WTC11 (cell line): ENCODE data around the gene RAX2. TPM values are rescaled to one million over a fixed set of nuclear protein-coding genes. Genes with fewer than 3 reads are reported as not detected.

Experiments
- ATAC-seq: fragments of 200-7000 bp; cut with Tn5 transposase; 2 replicates; pipeline ENCODE4 v1.10.0; 2021; ENCODE audit warnings: mild to moderate bottlenecking, moderate library complexity
- CTCF ChIA-PET: fragments of 300-600 bp; sonication (Branson Sonifier 250); formaldehyde crosslinking; loops from one replicate; lab custom pipeline; 2021; ENCODE audit warnings: antibody characterized with exemption; lab: Charles Lee
- POLR2A ChIA-PET: fragments of 350-600 bp; sonication (Branson Sonifier 250); formaldehyde crosslinking; loops from one replicate; lab custom pipeline; 2021; ENCODE audit warnings: antibody characterized with exemption; lab: Charles Lee
- DNase-seq: peaks from one replicate; pipeline ENCODE4 v3.0.0; 2021; ENCODE audit warnings: low spot score
- H3K27ac Mint-ChIP-seq: 2 replicates; pipeline ENCODE4 v1.8.0; 2021; ENCODE audit warnings: mixed read lengths
- H3K27me3 Mint-ChIP-seq: 2 replicates; pipeline ENCODE4 v1.8.0; 2021; ENCODE audit warnings: low read depth, mild to moderate bottlenecking, moderate library complexity, mixed read lengths
- H3K36me3 Mint-ChIP-seq: 2 replicates; pipeline ENCODE4 v1.8.0; 2021; ENCODE audit warnings: mixed read lengths
- H3K4me1 Mint-ChIP-seq: 2 replicates; pipeline ENCODE4 v1.8.0; 2022; ENCODE audit warnings: mixed read lengths
- H3K4me3 Mint-ChIP-seq: 2 replicates; pipeline ENCODE4 v1.8.0; 2021; ENCODE audit warnings: mild to moderate bottlenecking, moderate library complexity, mixed read lengths
- H3K9me3 Mint-ChIP-seq: 2 replicates; pipeline ENCODE4 v1.8.0; 2021; ENCODE audit warnings: mixed read lengths
- AFF4 ChIP-seq: sonication (generic); formaldehyde crosslinking; IDR thresholded peaks from 2 replicates; pipeline ENCODE4 v1.8.1; 2023; ENCODE audit warnings: mild to moderate bottlenecking, missing genetic modification reagents, borderline replicate concordance
- AR ChIP-seq: fragments of 250-450 bp; sonication (Bioruptor Pico); IDR thresholded peaks from 2 replicates; pipeline ENCODE4 v1.9.0; 2021; ENCODE audit warnings: mild to moderate bottlenecking
- ATF2 ChIP-seq: sonication (generic); formaldehyde crosslinking; IDR thresholded peaks from 2 replicates; pipeline ENCODE4 v1.8.1; 2022; ENCODE audit warnings: low read depth, missing genetic modification reagents, borderline replicate concordance
- CDX4 ChIP-seq: fragments of 250-450 bp; sonication (Bioruptor Pico); IDR thresholded peaks from 2 replicates; pipeline ENCODE4 v1.9.0; 2021; ENCODE audit warnings: moderate library complexity, mild to moderate bottlenecking, inconsistent platforms, borderline replicate concordance
- EMX1 ChIP-seq: fragments of 250-450 bp; sonication (Bioruptor Pico); IDR thresholded peaks from 2 replicates; pipeline ENCODE4 v1.8.0; 2021; ENCODE audit warnings: mild to moderate bottlenecking
- ETV6 ChIP-seq: sonication (generic); formaldehyde crosslinking; IDR thresholded peaks from 2 replicates; pipeline ENCODE4 v1.8.1; 2022; ENCODE audit warnings: mild to moderate bottlenecking, missing genetic modification reagents
- FOXP1 ChIP-seq: sonication (generic); formaldehyde crosslinking; IDR thresholded peaks from 2 replicates; pipeline ENCODE4 v1.8.0; 2022; ENCODE audit warnings: missing genetic modification reagents, mild to moderate bottlenecking, moderate library complexity, borderline replicate concordance
- GTF2I ChIP-seq: fragments of 250-450 bp; sonication (Bioruptor Pico); conservative IDR thresholded peaks from 2 replicates; pipeline ENCODE4 v1.4.0; 2021; ENCODE audit warnings: mild to moderate bottlenecking
- HMGA2 ChIP-seq: fragments of 250-450 bp; sonication (Bioruptor Pico); IDR thresholded peaks from 2 replicates; pipeline ENCODE4 v1.4.0; 2021; ENCODE audit warnings: mild to moderate bottlenecking, moderate library complexity
- JUN ChIP-seq: sonication (generic); formaldehyde crosslinking; IDR thresholded peaks from 2 replicates; pipeline ENCODE4 v1.8.0; 2023; ENCODE audit warnings: mild to moderate bottlenecking, missing genetic modification reagents
- KAT7 ChIP-seq: sonication (generic); formaldehyde crosslinking; IDR thresholded peaks from 2 replicates; pipeline ENCODE4 v1.8.1; 2023; ENCODE audit warnings: missing genetic modification reagents, mild to moderate bottlenecking, borderline replicate concordance
- NFYB ChIP-seq: sonication (generic); formaldehyde crosslinking; conservative IDR thresholded peaks from 2 replicates; pipeline ENCODE4 v1.8.0; 2022; ENCODE audit warnings: low read depth, missing genetic modification reagents
- NR3C1 ChIP-seq: sonication (generic); formaldehyde crosslinking; conservative IDR thresholded peaks from 2 replicates; pipeline ENCODE4 v1.8.1; 2023; ENCODE audit warnings: low read depth, mild to moderate bottlenecking, missing genetic modification reagents
- ZNF281 ChIP-seq: sonication (generic); formaldehyde crosslinking; IDR thresholded peaks from 2 replicates; pipeline ENCODE4 v1.8.0; 2023; ENCODE audit warnings: mild to moderate bottlenecking, missing genetic modification reagents
- ZNF396 ChIP-seq: fragments of 250-450 bp; sonication (Bioruptor Pico); IDR thresholded peaks from 2 replicates; pipeline ENCODE4 v1.8.0; 2021; ENCODE audit warnings: mild to moderate bottlenecking, moderate library complexity, borderline replicate concordance
- ZNF671 ChIP-seq: fragments of 250-450 bp; sonication (Bioruptor Pico); IDR thresholded peaks from 2 replicates; pipeline ENCODE4 v1.8.0; 2021; ENCODE audit warnings: mild to moderate bottlenecking
- total RNA-seq: library from RNA; stranded (reverse); gene quantifications from 3 replicates; pipeline ENCODE4 v1.2.3, GENCODE V29; 2021

RAX2 gene
- total RNA-seq, 1 experiment from 2014 or later = 0.09 TPM

- Mint-ChIP-seq H3K27ac (no peak overlapping the region), H3K9me3 (peaks cover 8% of the 10 kb centered on the region), H3K27me3 (no peaks in the 10 kb centered on the region)
Observed at GRCh38 chr19:3730457-3730958, 41.5 kb downstream of the RAX2 start.

More at GRCh38 chr19:3730457-3730958, 41.5 kb downstream of the RAX2 start:
- DNase-seq (no peak), ATAC-seq (no peak)
- H3K36me3 Mint-ChIP-seq = peaks cover 8% of the 10 kb centered on the region
- no peak overlapping the region for H3K4me3 Mint-ChIP-seq
- peaks cover 3% of the 10 kb centered on the region; the same call in 1 of the 2 replicates for H3K4me1 Mint-ChIP-seq
- no peak for TF ChIP-seq KAT7 (CRISPR knock-in tag)
- TF ChIP-seq EMX1 = no peak
- TF ChIP-seq CDX4 = no peak
- no peak for TF ChIP-seq NR3C1 (CRISPR knock-in tag)
- TF ChIP-seq AFF4 = no peak
- no peak for TF ChIP-seq AR (CRISPR knock-in tag)
- no peak for TF ChIP-seq FOXP1 (CRISPR knock-in tag)
- TF ChIP-seq ZNF396 (CRISPR knock-in tag) = no peak
- no peak for TF ChIP-seq ZNF281
- TF ChIP-seq ETV6 (CRISPR knock-in tag) = no peak
- TF ChIP-seq ATF2 (CRISPR knock-in tag) = no peak
- no peak for TF ChIP-seq HMGA2
- no peak for TF ChIP-seq NFYB (CRISPR knock-in tag)
- TF ChIP-seq JUN (CRISPR knock-in tag) = no peak
- no peak for TF ChIP-seq GTF2I (CRISPR knock-in tag)
- no peak for TF ChIP-seq ZNF671 (CRISPR knock-in tag)
- ChIA-PET CTCF (interaction anchor here (1.2 kb wide), 1 partner anchor 9 kb away, joined by 3 read pairs; no protein-coding TSS in a partner anchor), POLR2A (no interaction called here)
